GM23248 (cell line): ENCODE measurements around the gene ENG. TPM values are rescaled to one million over a fixed set of nuclear protein-coding genes. Genes with fewer than 3 reads are reported as not detected.
A peak's percentile ranks its signal among the peaks of the same experiment; 100 is the strongest.

Experiments
- DNase-seq: peaks from one replicate; pipeline ENCODE4 v3.0.0-alpha.2; 2015
- H2AFZ ChIP-seq: fragments of 200-600 bp; sonication (generic); 2 replicates; pipeline ENCODE4 v1.6.1; 2016; ENCODE audit warnings: antibody characterized with exemption
- H3F3A ChIP-seq: fragments of 200-600 bp; sonication (generic); 2 replicates; pipeline ENCODE4 v1.6.1; 2016; ENCODE audit warnings: mild to moderate bottlenecking, antibody characterized with exemption, mixed run types; ENCODE audit not compliant: insufficient read depth
- H3K27ac ChIP-seq: fragments of 200-600 bp; sonication (generic); 2 replicates; pipeline ENCODE4 v1.5.1; 2016; ENCODE audit warnings: mild to moderate bottlenecking
- H3K27me3 ChIP-seq: fragments of 200-600 bp; sonication (generic); replicated peaks from 2 replicates; pipeline ENCODE4 v1.6.1; 2016; ENCODE audit warnings: mild to moderate bottlenecking; ENCODE audit not compliant: insufficient read depth
- H3K36me3 ChIP-seq: fragments of 200-600 bp; sonication (generic); 2 replicates; pipeline ENCODE4 v1.6.1; 2016; ENCODE audit warnings: low read depth, mild to moderate bottlenecking
- H3K4me1 ChIP-seq: fragments of 200-600 bp; sonication (generic); 2 replicates; pipeline ENCODE4 v1.6.1; 2016; ENCODE audit warnings: mild to moderate bottlenecking; ENCODE audit not compliant: insufficient read depth
- H3K4me2 ChIP-seq: fragments of 200-600 bp; sonication (generic); one replicate; pipeline ENCODE4 v1.6.1; 2016; ENCODE audit warnings: mild to moderate bottlenecking; ENCODE audit not compliant: unreplicated experiment
- H3K4me3 ChIP-seq: fragments of 200-600 bp; sonication (generic); 2 replicates; pipeline ENCODE4 v1.5.1; 2016; ENCODE audit warnings: mild to moderate bottlenecking
- H3K79me2 ChIP-seq: fragments of 200-600 bp; sonication (generic); 2 replicates; pipeline ENCODE4 v1.6.1; 2016; ENCODE audit warnings: mild to moderate bottlenecking; ENCODE audit not compliant: insufficient read depth
- H3K9ac ChIP-seq: fragments of 200-600 bp; sonication (generic); 2 replicates; pipeline ENCODE4 v1.6.1; 2016; ENCODE audit warnings: mild to moderate bottlenecking
- H3K9me2 ChIP-seq: fragments of 200-600 bp; sonication (generic); 2 replicates; pipeline ENCODE4 v1.6.1; 2016; ENCODE audit warnings: mixed run types, mild to moderate bottlenecking, moderate library complexity; ENCODE audit not compliant: insufficient read depth
- H3K9me3 ChIP-seq: fragments of 200-600 bp; sonication (generic); one replicate; pipeline ENCODE4 v1.6.1; 2017; ENCODE audit warnings: low read depth
- H4K20me1 ChIP-seq: fragments of 200-600 bp; sonication (generic); 2 replicates; pipeline ENCODE4 v1.6.0; 2016; ENCODE audit not compliant: insufficient read depth
- EZH2 ChIP-seq: fragments of 200-600 bp; sonication (generic); IDR thresholded peaks from 2 replicates; pipeline ENCODE4 v1.6.1; 2018; ENCODE audit warnings: antibody characterized with exemption, mild to moderate bottlenecking; ENCODE audit not compliant: insufficient read depth, poor library complexity, severe bottlenecking
- EZH2phosphoT487 ChIP-seq: fragments of 200-600 bp; sonication (generic); IDR thresholded peaks from 2 replicates; pipeline ENCODE4 v1.6.1; 2018; ENCODE audit warnings: antibody characterized with exemption, moderate library complexity, mild to moderate bottlenecking, low read depth; ENCODE audit not compliant: insufficient read depth
- WGBS, 2 experiments: methylation state at CpG; one replicate each; pipeline ENCODE4 v1.1.6; 2015 to 2017; ENCODE audit warnings: low lambda C conversion rate in 2 of 2, low coverage in 1 of 2; ENCODE audit errors: missing lambda C conversion rate in 2 of 2; 5-methylcytosine and 5-hydroxymethylcytosine counted together
- in situ Hi-C: fragments of 300-500 bp; cut with MboI; formaldehyde crosslinking; loops from 2 replicates; pipeline ENCODE4 v1.15.0; 2020
- polyA plus RNA-seq: library from polyadenylated mRNA; unstranded; fragments of >200 nt; fragmentation: Nextera tagmentation; extraction: Ambion mirVana; gene quantifications from 2 replicates; pipeline ENCODE4 v1.2.1, GENCODE V29; 2016
- total RNA-seq: library from RNA; depleted of rRNA; stranded (reverse); fragments of >200 nt; shearing (Covaris generic); gene quantifications from 2 replicates; pipeline ENCODE4 v1.2.3, GENCODE V29; 2014

The ENG gene
- total and polyA plus RNA-seq, 2 experiments from 2014 or later, result 54.5 to 226 TPM

DNA sequence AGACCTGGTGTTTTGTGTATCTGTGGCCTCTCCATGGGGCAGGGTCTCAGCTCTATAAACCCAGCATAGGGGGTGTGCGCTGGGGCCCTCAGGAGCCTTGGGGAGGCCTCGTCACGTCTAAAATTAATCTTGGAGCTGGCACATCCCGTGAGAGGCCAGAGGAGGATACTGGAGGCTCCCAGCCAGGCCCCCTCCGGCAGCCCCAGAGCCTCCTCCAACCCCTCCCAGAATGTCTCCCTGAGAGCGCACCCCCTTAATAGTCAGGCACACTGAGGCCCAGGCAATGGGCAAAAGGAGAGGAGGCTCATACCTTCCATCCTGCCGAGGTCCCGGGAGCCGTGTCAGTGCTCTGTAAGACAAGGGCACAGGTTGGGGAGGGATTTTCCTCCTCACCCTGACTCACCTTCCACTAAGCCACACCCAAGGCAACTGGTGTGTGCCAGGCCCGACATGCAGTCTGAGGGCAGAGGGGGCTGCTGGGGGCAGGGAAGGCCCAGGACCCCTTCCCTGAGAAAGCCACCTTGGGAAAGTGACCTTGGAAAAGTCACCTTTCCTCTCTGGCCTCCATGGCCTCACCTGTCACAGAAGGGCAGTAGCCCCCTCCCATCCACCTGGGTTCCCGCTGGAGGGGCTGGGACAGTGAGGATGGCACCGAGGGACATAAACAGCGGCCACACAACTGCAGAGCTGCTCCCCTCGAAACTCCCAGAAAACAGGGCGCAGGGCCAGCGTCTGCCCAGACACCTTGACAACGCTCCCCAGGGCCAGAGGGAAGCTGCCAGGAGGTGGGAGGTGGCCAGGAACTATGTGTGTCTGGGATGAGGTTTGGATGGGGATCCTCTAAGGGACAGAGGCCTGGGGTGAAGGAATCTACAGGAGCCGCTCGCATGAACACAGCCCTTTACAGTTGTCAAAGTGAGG lies 20.1 kb upstream of the ENG start:
- no peaks in the 10 kb centered on the region for H3K36me3 ChIP-seq
- H4K20me1 ChIP-seq, result no peaks in the 10 kb centered on the region
- no peak overlapping the region for H3K27ac ChIP-seq
- H3K9me3 ChIP-seq, result no peaks in the 10 kb centered on the region
- no peak overlapping the region for H3K4me3 ChIP-seq
- H2AFZ ChIP-seq, result no peak overlapping the region
- H3F3A ChIP-seq, result 0 out of 2 replicates have a peak, but pooled peaks cover 15% of the 10 kb centered on the region
- TF ChIP-seq EZH2phosphoT487, result no peak
- TF ChIP-seq EZH2, result no peak
- H3K4me1 ChIP-seq, result peaks cover 34% of the 10 kb centered on the region
- no peak overlapping the region for H3K4me2 ChIP-seq
- WGBS, 2 experiments, result 80 to 82% methylated on average over 16 to 19 of the region's 19 CpGs
- peak; percentile 66 for DNase-seq
- peaks cover 13% of the 10 kb centered on the region; the same call in 1 of the 2 replicates for H3K79me2 ChIP-seq
- peak overlapping the region; percentile 59 for H3K9ac ChIP-seq
- in situ Hi-C loops, result no loop called here
- H3K27me3 ChIP-seq, result no peaks in the 10 kb centered on the region
- no peaks in the 10 kb centered on the region for H3K9me2 ChIP-seq

DNA sequence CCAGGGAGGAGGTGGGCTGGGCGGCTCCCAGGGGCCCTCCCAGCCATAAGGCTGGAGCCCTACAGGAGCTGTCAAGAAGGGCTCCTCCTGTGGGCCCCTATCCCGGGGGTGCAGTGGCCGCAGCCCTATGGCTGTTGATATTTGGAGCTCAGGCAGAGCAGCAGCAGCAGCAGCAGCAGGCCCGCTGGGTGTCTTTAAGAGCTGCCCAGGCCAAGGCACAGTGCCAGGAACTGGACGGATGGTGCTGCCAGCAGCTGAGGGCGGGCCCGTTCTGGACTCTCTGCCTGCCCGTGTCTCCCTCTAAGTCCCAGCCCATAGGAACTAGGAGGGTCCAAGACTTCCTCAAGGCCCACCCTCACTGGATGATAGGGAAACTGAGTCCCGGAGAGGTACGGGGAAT lies 19.4 kb upstream of the ENG start:
- peak; percentile 74 for DNase-seq
- H2AFZ ChIP-seq, result no peak overlapping the region
- no peaks in the 10 kb centered on the region for H4K20me1 ChIP-seq
- H3K79me2 ChIP-seq, result peaks cover 13% of the 10 kb centered on the region; the same call in 1 of the 2 replicates
- H3K9ac ChIP-seq, result peak overlapping the region; percentile 59
- no peak overlapping the region for H3K4me2 ChIP-seq
- H3K4me1 ChIP-seq, result peaks cover 34% of the 10 kb centered on the region
- H3F3A ChIP-seq, result 0 out of 2 replicates have a peak, but pooled peaks cover 8% of the 10 kb centered on the region
- no peaks in the 10 kb centered on the region for H3K9me3 ChIP-seq
- no peaks in the 10 kb centered on the region for H3K36me3 ChIP-seq
- no peak for TF ChIP-seq EZH2phosphoT487
- no peak for TF ChIP-seq EZH2
- no peaks in the 10 kb centered on the region for H3K27me3 ChIP-seq
- 38 to 39% methylated on average over 10 of the region's 10 CpGs for WGBS, 2 experiments
- H3K9me2 ChIP-seq, result no peaks in the 10 kb centered on the region
- H3K27ac ChIP-seq, result no peak overlapping the region
- no peak overlapping the region for H3K4me3 ChIP-seq
- in situ Hi-C loops, result no loop called here

DNA sequence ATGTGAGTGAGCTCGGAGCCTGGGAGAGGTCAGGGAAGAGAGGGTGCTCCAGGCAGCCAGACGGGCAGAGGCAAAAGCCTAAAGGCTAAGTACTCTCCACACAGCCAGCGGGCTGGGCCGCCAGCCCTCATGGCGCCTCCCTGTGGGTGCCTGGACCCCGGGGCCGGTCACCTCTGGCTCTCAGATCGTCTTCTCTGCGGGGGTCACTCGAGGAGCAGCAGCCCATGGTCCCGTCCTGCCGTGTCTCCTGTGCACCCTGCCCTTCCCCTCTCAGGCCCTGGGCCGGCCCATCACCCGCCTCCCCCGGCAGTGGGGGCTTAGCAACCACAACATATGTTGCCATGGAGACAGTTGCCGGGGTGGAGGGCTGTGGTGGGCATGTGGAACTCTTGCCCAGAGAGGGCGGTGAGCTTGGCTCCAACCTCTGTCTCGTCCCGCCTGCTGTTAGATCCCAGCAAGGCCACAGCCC lies 18.8 kb upstream of the ENG start:
- no peak overlapping the region for H2AFZ ChIP-seq
- H3K4me2 ChIP-seq, result no peak overlapping the region
- H3K4me3 ChIP-seq, result no peak overlapping the region
- no peak for TF ChIP-seq EZH2
- no peak for TF ChIP-seq EZH2phosphoT487
- no peak overlapping the region for H3K9ac ChIP-seq
- H3F3A ChIP-seq, result 0 out of 2 replicates have a peak, but pooled peaks cover 2% of the 10 kb centered on the region
- in situ Hi-C loops, result no loop called here
- no peaks in the 10 kb centered on the region for H3K27me3 ChIP-seq
- no peaks in the 10 kb centered on the region for H3K9me3 ChIP-seq
- peaks cover 34% of the 10 kb centered on the region for H3K4me1 ChIP-seq
- no peaks in the 10 kb centered on the region for H4K20me1 ChIP-seq
- no peak overlapping the region for H3K27ac ChIP-seq
- H3K79me2 ChIP-seq, result peaks cover 13% of the 10 kb centered on the region; the same call in 1 of the 2 replicates
- no peaks in the 10 kb centered on the region for H3K36me3 ChIP-seq
- H3K9me2 ChIP-seq, result no peaks in the 10 kb centered on the region
- WGBS, 2 experiments, result 76 to 81% methylated on average over 14 to 19 of the region's 19 CpGs
- no peak for DNase-seq

DNA sequence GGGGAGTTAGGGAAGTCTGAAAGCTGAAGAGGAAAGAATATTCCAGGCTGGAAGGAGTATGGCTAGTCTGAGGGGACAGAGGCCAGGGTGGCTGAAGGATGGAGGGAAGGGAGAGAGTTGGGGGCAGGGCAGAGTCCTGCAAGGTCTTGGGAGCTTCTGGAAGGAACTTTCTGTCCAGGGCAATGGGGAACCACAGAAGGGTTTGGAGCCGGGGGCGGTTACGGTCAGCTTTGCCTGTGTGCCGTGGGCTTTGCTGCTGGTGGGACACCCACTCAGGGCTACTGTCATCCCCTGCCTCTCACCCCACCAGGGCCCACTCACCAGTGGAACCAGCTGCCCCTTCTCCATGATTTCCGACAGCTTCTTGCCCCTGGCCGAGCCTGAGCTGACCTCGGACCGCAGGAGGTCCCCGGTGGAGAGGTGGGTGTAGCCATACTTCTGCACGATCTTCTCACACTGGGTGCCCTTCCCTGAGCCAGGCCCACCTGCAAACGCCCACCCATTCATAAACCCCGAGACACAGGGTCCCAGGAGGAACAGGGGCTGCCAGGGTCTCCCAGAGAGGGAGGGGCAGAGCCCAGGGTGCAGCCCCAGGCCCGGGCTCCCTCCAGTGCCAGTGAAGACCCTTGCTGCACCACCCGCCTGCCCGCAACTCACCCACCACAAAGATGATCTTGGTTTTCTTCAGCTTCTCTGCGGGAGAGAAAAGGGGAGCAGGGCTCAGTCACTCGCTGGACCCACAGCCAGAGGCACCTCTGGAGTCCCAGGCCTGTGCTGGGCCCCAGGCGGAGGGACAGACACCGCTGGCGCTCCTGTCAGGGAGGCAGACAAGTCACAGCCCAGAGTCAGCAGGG lies 18.1 kb upstream of the ENG start:
- H2AFZ ChIP-seq, result no peak overlapping the region
- H4K20me1 ChIP-seq, result no peaks in the 10 kb centered on the region
- H3K79me2 ChIP-seq, result peaks cover 13% of the 10 kb centered on the region; the same call in 1 of the 2 replicates
- no peak for TF ChIP-seq EZH2phosphoT487
- no peak for TF ChIP-seq EZH2
- H3K4me1 ChIP-seq, result peaks cover 30% of the 10 kb centered on the region
- H3K9ac ChIP-seq, result no peak overlapping the region
- H3K9me2 ChIP-seq, result no peaks in the 10 kb centered on the region
- no peaks in the 10 kb centered on the region for H3K9me3 ChIP-seq
- H3K27me3 ChIP-seq, result no peaks in the 10 kb centered on the region
- 94 to 98% methylated on average over 15 to 20 of the region's 20 CpGs for WGBS, 2 experiments
- no peaks in the 10 kb centered on the region for H3K36me3 ChIP-seq
- no peak overlapping the region for H3K27ac ChIP-seq
- in situ Hi-C loops, result no loop called here
- no peak overlapping the region for H3K4me2 ChIP-seq
- no peaks in the 10 kb centered on the region for H3F3A ChIP-seq
- H3K4me3 ChIP-seq, result no peak overlapping the region
- DNase-seq, result no peak
